ENCODE measurements around the gene VASN.

GRCh38 chr16:4345836-4346781 lies 25.5 kb upstream of the VASN start:
- TF ChIP-seq CTCF (IDR thresholded peaks at IDR 0.05; ENCODE audit: borderline replicate concordance, extremely low read depth, low read length, poor library complexity, severe bottlenecking) = no peak
- TF ChIP-seq EZH2 (IDR thresholded peaks at IDR 0.05; ENCODE audit: borderline replicate concordance, low read depth, low read length, severe bottlenecking) = no peak

Data from DND-41 (cell line).